SK-N-SH (cell line): ENCODE results near the gene ATXN7L3B. TPM values are rescaled to one million over a fixed set of nuclear protein-coding genes. Genes with fewer than 3 reads are reported as not detected.

Experiments used
- CTCF ChIA-PET: fragments of 300-600, 350-600 bp; formaldehyde crosslinking; extraction: SDS; loops from one replicate; lab custom pipeline; 2021; lab: Yijun Ruan, JAX
- POLR2A ChIA-PET: fragments of 350-600 bp; sonication (Branson Sonifier 250); formaldehyde crosslinking; extraction: SDS; loops from one replicate; lab custom pipeline; 2020; ENCODE audit warnings: antibody characterized with exemption, inconsistent platforms; lab: Yijun Ruan, JAX
- DNase-seq: peaks from one replicate; pipeline ENCODE4 v3.0.0; 2012
- H2AFZ ChIP-seq: fragments of 200-600 bp; sonication (generic); 2 replicates; pipeline ENCODE4 v1.8.1; 2016; ENCODE audit warnings: antibody characterized with exemption, mild to moderate bottlenecking, low read depth
- H3F3A ChIP-seq: fragments of 200-600 bp; sonication (generic); replicated peaks from 2 replicates; pipeline ENCODE3; 2016; ENCODE audit warnings: antibody characterized with exemption, mild to moderate bottlenecking; ENCODE audit not compliant: insufficient read depth
- H3K27ac ChIP-seq, 2 experiments: fragments of 200-500 bp in 1 of 2; fragments of 200-600 bp in 1 of 2; sonication (Bioruptor generic) in 1 of 2; sonication (generic), shearing (Covaris generic) in 1 of 2; 2 replicates each; pipeline versions ENCODE4 v1.5.1 to v1.6.1; 2014 to 2016; ENCODE audit warnings: low read depth in 2 of 2, inconsistent platforms in 1 of 2, low read length in 1 of 2, mild to moderate bottlenecking in 1 of 2, mixed read lengths in 1 of 2
- H3K27me3 ChIP-seq: fragments of 200-600 bp; sonication (generic), shearing (Covaris generic); 2 replicates; pipeline ENCODE4 v1.6.1; 2016; ENCODE audit warnings: mixed run types; ENCODE audit not compliant: insufficient read depth
- H3K36me3 ChIP-seq, 2 experiments: fragments of 200-500 bp in 1 of 2; fragments of 200-600 bp in 1 of 2; sonication (Bioruptor generic) in 1 of 2; sonication (generic) in 1 of 2; replicated peaks in 1 of 2; 2 replicates each; pipeline versions ENCODE3 to v1.5.1; 2014 to 2016; ENCODE audit warnings: low read length in 1 of 2, mild to moderate bottlenecking in 1 of 2; ENCODE audit not compliant: insufficient read depth in 2 of 2, control insufficient read depth in 1 of 2
- H3K4me1 ChIP-seq, 2 experiments: fragments of 200-500 bp in 1 of 2; fragments of 200-600 bp in 1 of 2; sonication (Bioruptor generic) in 1 of 2; sonication (generic), shearing (Covaris generic) in 1 of 2; 2 replicates each; pipeline versions ENCODE4 v1.5.1 to v1.6.1; 2014 to 2016; ENCODE audit warnings: low read depth in 1 of 2, low read length in 1 of 2, mixed run types in 1 of 2; ENCODE audit not compliant: insufficient read depth in 2 of 2, control insufficient read depth in 1 of 2
- H3K4me2 ChIP-seq: fragments of 200-600 bp; sonication (generic), shearing (Covaris generic); 2 replicates; pipeline ENCODE4 v1.6.1; 2017; ENCODE audit warnings: mixed run types
- H3K4me3 ChIP-seq, 2 experiments: fragments of 200-500 bp in 1 of 2; fragments of 200-600 bp in 1 of 2; sonication (Bioruptor generic) in 1 of 2; sonication (generic), shearing (Covaris generic) in 1 of 2; 2 replicates each; pipeline versions ENCODE4 v1.5.1 to v1.8.1; 2014 to 2016; ENCODE audit warnings: low read depth in 2 of 2, inconsistent platforms in 1 of 2, low read length in 1 of 2, mild to moderate bottlenecking in 1 of 2, mixed read lengths in 1 of 2, moderate library complexity in 1 of 2
- H3K79me2 ChIP-seq: fragments of 200-600 bp; sonication (generic); 2 replicates; pipeline ENCODE4 v1.8.1; 2017; ENCODE audit warnings: mild to moderate bottlenecking; ENCODE audit not compliant: insufficient read depth
- H3K9ac ChIP-seq: fragments of 200-600 bp; sonication (generic); 2 replicates; pipeline ENCODE4 v1.6.1; 2017; ENCODE audit warnings: mixed run types
- H3K9me2 ChIP-seq: fragments of 200-600 bp; sonication (generic); 2 replicates; pipeline ENCODE4 v1.6.1; 2017; ENCODE audit warnings: mixed run types
- H3K9me3 ChIP-seq: fragments of 200-600 bp; sonication (generic); 2 replicates; pipeline ENCODE4 v1.6.1; 2017; ENCODE audit warnings: mixed run types, mild to moderate bottlenecking, moderate library complexity
- H4K20me1 ChIP-seq: fragments of 200-600 bp; sonication (generic); 2 replicates; pipeline ENCODE4 v1.6.1; 2017; ENCODE audit warnings: mild to moderate bottlenecking, mixed run types; ENCODE audit not compliant: insufficient read depth
- CHD2 ChIP-seq: fragments of 150-350 bp; IDR thresholded peaks from 2 replicates; pipeline ENCODE4 v1.6.1; 2018; ENCODE audit warnings: low read length; ENCODE audit not compliant: partially characterized antibody
- ELF1 ChIP-seq: IDR thresholded peaks from 2 replicates; pipeline ENCODE4 v1.4.0; 2012
- EP300 ChIP-seq, 2 experiments: IDR thresholded peaks; 2 replicates each; pipeline versions ENCODE4 v1.4.0 to v1.6.1; 2012; ENCODE audit warnings: borderline replicate concordance in 1 of 2, low read depth in 1 of 2, low read length in 1 of 2
- FOSL2 ChIP-seq: IDR thresholded peaks from 2 replicates; pipeline ENCODE4 v1.4.0; 2012; ENCODE audit warnings: low read depth, mild to moderate bottlenecking, moderate library complexity, borderline replicate concordance
- FOXJ3 ChIP-seq: sonication (generic); formaldehyde crosslinking; IDR thresholded peaks from 2 replicates; pipeline ENCODE4 v1.5.1; 2020; ENCODE audit warnings: mild to moderate bottlenecking, missing genetic modification reagents
- FOXM1 ChIP-seq: IDR thresholded peaks from 2 replicates; pipeline ENCODE4 v1.4.0; 2012; ENCODE audit warnings: low read depth, mild to moderate bottlenecking
- GABPA ChIP-seq: IDR thresholded peaks from 2 replicates; pipeline ENCODE4 v1.4.0; 2012; ENCODE audit warnings: low read depth, mild to moderate bottlenecking
- GATA2 ChIP-seq: sonication (generic); formaldehyde crosslinking; IDR thresholded peaks from 2 replicates; pipeline ENCODE4 v1.5.0; 2020; ENCODE audit warnings: mild to moderate bottlenecking, missing genetic modification reagents
- JUND ChIP-seq: IDR thresholded peaks from 2 replicates; pipeline ENCODE4 v1.4.0; 2012
- MEF2A ChIP-seq: IDR thresholded peaks from 2 replicates; pipeline ENCODE4 v1.4.0; 2012; ENCODE audit warnings: low read depth, borderline replicate concordance
- NFIC ChIP-seq: IDR thresholded peaks from 2 replicates; pipeline ENCODE4 v1.4.0; 2012; ENCODE audit warnings: borderline replicate concordance
- NRF1 ChIP-seq: IDR thresholded peaks from 2 replicates; pipeline ENCODE4 v1.6.1; 2012; ENCODE audit warnings: low read depth, mild to moderate bottlenecking, low read length
- RCOR1 ChIP-seq: fragments of 150-350 bp; IDR thresholded peaks from 2 replicates; pipeline ENCODE4 v1.6.1; 2017; ENCODE audit warnings: antibody characterized with exemption, low read length
- RXRA ChIP-seq: IDR thresholded peaks from 2 replicates; pipeline ENCODE4 v1.4.0; 2012; ENCODE audit warnings: low read depth, mild to moderate bottlenecking, borderline replicate concordance
- SMC3 ChIP-seq: IDR thresholded peaks from 2 replicates; pipeline ENCODE4 v1.6.1; 2012; ENCODE audit warnings: low read depth, low read length, improper control_type of control experiment
- TAF1 ChIP-seq: IDR thresholded peaks from 2 replicates; pipeline ENCODE4 v1.6.1; 2012; ENCODE audit warnings: low read depth, mild to moderate bottlenecking, low read length, moderate library complexity, borderline replicate concordance
- TCF12 ChIP-seq: IDR thresholded peaks from 2 replicates; pipeline ENCODE4 v1.4.0; 2012
- YY1 ChIP-seq: IDR thresholded peaks from 2 replicates; pipeline ENCODE4 v1.4.0; 2012; ENCODE audit warnings: low read depth, mild to moderate bottlenecking
- WGBS: methylation state at CpG from one replicate; pipeline ENCODE4 v1.1.6; 2017; ENCODE audit warnings: low lambda C conversion rate; 5-methylcytosine and 5-hydroxymethylcytosine counted together
- polyA plus RNA-seq, 3 experiments: library from polyadenylated mRNA; depleted of rRNA; stranded (reverse); fragments of >200 nt; gene quantifications; 2 replicates each; pipeline ENCODE4 v1.2.3, GENCODE V29; 2012
- TF ChIP-seq, protein P1 (sequence below): IDR thresholded peaks from 2 replicates; pipeline ENCODE4 v1.4.0; 2012; ENCODE audit warnings: low read depth
- TF ChIP-seq, protein P2 (sequence below): IDR thresholded peaks from 2 replicates; pipeline ENCODE4 v1.6.1; 2012; ENCODE audit warnings: mild to moderate bottlenecking, low read depth, low read length, moderate library complexity
- TF ChIP-seq, protein P3 (sequence below): fragments of 150-350 bp; IDR thresholded peaks from 2 replicates; pipeline ENCODE4 v1.6.1; 2016; ENCODE audit warnings: mild to moderate bottlenecking, low read depth, low read length
- TF ChIP-seq, protein P4 (sequence below): IDR thresholded peaks from 2 replicates; pipeline ENCODE4 v1.4.0; 2012; ENCODE audit warnings: low read depth, borderline replicate concordance

ATXN7L3B gene
- polyA plus RNA-seq, 1 of the 3 experiments (the other 2 are of a cell fraction), result 13.8 TPM

DNA sequence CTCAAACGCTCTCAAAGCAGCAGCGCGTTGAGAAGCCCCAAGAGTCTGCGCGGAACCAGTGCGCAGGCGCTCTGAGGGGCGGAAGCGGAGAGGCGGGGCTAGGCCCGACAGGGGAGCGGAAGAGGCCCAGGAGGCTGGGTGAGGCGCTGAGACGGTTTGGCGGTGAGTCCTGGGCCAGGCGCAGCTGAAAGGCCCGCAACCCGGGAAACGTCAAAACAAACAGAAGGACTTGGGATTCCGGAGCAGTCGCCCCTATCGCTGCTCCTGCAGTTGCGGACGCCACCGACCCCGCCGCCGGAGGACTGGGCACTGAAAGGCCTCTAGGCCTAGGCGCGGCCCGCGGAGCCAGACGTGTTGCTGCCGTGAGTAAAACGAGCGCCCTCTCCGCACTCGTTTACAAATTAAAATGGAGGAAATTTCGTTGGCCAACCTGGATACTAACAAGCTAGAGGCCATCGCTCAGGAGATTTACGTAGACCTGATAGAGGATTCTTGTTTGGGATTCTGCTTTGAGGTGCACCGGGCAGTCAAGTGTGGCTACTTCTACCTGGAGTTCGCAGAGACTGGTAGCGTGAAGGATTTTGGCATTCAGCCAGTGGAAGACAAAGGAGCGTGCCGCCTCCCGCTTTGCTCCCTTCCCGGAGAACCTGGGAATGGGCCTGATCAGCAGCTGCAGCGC, at the start of gene ATXN7L3B (continued):
- TF ChIP-seq RXRA, result no peak
- peak; percentile 76 for TF ChIP-seq TAF1
- TF ChIP-seq JUND, result no peak
- no peak for TF ChIP-seq MEF2A
- TF ChIP-seq RCOR1, result no peak
- TF ChIP-seq NRF1, result peak; percentile 92
- no peak for TF ChIP-seq CHD2
- no peak for TF ChIP-seq TCF12
- no peak; the same call in 1 of the 2 replicates for TF ChIP-seq YY1
- TF ChIP-seq NFIC, result peak; percentile 41; the same call in 1 of the 2 replicates
- TF ChIP-seq FOXM1, result no peak
- TF ChIP-seq, protein P1, sequence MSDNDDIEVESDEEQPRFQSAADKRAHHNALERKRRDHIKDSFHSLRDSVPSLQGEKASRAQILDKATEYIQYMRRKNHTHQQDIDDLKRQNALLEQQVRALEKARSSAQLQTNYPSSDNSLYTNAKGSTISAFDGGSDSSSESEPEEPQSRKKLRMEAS, result peak; percentile 61; the same call in 1 of the 2 replicates
- no peak for TF ChIP-seq FOSL2
- TF ChIP-seq FOXJ3, result no peak
- no peak for TF ChIP-seq SMC3

DNA sequence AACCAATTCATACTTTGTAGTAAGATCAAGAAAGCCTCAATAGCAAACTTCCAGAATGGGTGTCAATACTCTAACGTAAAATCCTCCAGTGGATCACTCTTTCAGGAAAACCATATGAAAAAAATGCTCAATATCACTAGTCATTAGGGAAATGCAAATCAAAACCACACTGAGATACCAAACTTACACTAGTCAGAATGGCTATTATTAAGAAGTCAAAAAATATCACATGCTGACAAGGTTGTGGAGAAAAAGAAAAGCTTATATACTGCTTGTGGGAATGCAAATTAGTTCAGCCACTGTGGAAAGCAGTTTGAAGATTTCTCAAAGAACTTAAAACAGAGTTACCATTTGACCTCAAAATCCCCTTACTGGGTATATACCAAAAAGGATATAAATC, 49.5 kb upstream of the ATXN7L3B start:
- Histone ChIP-seq H3K4me2 (no peak overlapping the region), H2AFZ (no peak overlapping the region), H3K9ac (no peak overlapping the region), H3K9me3 (no peaks in the 10 kb centered on the region), H3K79me2 (no peaks in the 10 kb centered on the region), H3K36me3 (no peaks in the 10 kb centered on the region), H3K27me3 (no peaks in the 10 kb centered on the region), H3F3A (no peaks in the 10 kb centered on the region)
- ChIA-PET CTCF (interaction anchor here (1.0 kb wide), 1 partner anchor 11 kb away, joined by 4 read pairs; no protein-coding TSS in a partner anchor), POLR2A (no interaction called here)
- TF ChIP-seq CHD2, result no peak
- TF ChIP-seq GATA2 (CRISPR knock-in tag), result no peak
- no peak for TF ChIP-seq EP300 (IDR thresholded peaks at IDR 0.05; ENCODE audit: borderline replicate concordance in 1 of 2, low read depth in 1 of 2, low read length in 1 of 2)
- no peak for TF ChIP-seq ELF1
- TF ChIP-seq RCOR1, result no peak
- TF ChIP-seq, protein P2, sequence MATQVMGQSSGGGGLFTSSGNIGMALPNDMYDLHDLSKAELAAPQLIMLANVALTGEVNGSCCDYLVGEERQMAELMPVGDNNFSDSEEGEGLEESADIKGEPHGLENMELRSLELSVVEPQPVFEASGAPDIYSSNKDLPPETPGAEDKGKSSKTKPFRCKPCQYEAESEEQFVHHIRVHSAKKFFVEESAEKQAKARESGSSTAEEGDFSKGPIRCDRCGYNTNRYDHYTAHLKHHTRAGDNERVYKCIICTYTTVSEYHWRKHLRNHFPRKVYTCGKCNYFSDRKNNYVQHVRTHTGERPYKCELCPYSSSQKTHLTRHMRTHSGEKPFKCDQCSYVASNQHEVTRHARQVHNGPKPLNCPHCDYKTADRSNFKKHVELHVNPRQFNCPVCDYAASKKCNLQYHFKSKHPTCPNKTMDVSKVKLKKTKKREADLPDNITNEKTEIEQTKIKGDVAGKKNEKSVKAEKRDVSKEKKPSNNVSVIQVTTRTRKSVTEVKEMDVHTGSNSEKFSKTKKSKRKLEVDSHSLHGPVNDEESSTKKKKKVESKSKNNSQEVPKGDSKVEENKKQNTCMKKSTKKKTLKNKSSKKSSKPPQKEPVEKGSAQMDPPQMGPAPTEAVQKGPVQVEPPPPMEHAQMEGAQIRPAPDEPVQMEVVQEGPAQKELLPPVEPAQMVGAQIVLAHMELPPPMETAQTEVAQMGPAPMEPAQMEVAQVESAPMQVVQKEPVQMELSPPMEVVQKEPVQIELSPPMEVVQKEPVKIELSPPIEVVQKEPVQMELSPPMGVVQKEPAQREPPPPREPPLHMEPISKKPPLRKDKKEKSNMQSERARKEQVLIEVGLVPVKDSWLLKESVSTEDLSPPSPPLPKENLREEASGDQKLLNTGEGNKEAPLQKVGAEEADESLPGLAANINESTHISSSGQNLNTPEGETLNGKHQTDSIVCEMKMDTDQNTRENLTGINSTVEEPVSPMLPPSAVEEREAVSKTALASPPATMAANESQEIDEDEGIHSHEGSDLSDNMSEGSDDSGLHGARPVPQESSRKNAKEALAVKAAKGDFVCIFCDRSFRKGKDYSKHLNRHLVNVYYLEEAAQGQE, result no peak
- TF ChIP-seq, protein P3, sequence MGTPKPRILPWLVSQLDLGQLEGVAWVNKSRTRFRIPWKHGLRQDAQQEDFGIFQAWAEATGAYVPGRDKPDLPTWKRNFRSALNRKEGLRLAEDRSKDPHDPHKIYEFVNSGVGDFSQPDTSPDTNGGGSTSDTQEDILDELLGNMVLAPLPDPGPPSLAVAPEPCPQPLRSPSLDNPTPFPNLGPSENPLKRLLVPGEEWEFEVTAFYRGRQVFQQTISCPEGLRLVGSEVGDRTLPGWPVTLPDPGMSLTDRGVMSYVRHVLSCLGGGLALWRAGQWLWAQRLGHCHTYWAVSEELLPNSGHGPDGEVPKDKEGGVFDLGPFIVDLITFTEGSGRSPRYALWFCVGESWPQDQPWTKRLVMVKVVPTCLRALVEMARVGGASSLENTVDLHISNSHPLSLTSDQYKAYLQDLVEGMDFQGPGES, result no peak
- no peak for TF ChIP-seq FOSL2
- TF ChIP-seq JUND, result no peak
- TF ChIP-seq, protein P1, result no peak
- no peak for TF ChIP-seq GABPA
- TF ChIP-seq, protein P4, sequence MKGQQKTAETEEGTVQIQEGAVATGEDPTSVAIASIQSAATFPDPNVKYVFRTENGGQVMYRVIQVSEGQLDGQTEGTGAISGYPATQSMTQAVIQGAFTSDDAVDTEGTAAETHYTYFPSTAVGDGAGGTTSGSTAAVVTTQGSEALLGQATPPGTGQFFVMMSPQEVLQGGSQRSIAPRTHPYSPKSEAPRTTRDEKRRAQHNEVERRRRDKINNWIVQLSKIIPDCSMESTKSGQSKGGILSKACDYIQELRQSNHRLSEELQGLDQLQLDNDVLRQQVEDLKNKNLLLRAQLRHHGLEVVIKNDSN, result no peak
- TF ChIP-seq FOXM1, result no peak
- TF ChIP-seq, all 33 proteins: peak for 0
- Histone ChIP-seq H3K27ac (no peak overlapping the region), H3K4me3 (no peak overlapping the region), H3K4me1 (no peaks in the 10 kb centered on the region), H3K9me2 (no peaks in the 10 kb centered on the region), H4K20me1 (no peaks in the 10 kb centered on the region)
- WGBS, result 4% methylated on average over 1 of the region's 1 CpG
- DNase-seq, result no peak
